ENCODE measurements around the gene GRM7. TPM values are rescaled to one million over a fixed set of nuclear protein-coding genes. Genes with fewer than 3 reads are reported as not detected.

GRM7 gene
- total and polyA plus RNA-seq, 9 donors, result 0.18 to 0.85 (median 0.26) TPM; not detected in 3

GRCh38 chr3:7029562-7029961 is 168.6 kb downstream of the GRM7 start:
- Histone ChIP-seq H3K9me3 (no peaks in the 10 kb centered on the region), H3K4me3 (no peak overlapping the region), H3K4me1 (ENCODE audit: insufficient read depth) (no peaks in the 10 kb centered on the region), H3K27ac (no peak overlapping the region), H3K27me3 (no peaks in the 10 kb centered on the region), H3K36me3 (no peaks in the 10 kb centered on the region)
- DNase-seq, result no peak
- WGBS, 3 donors, result 83 to 87% (median 84%) methylated on average over 3 of the region's 3 CpGs
- intact Hi-C loops (cut with DNase I), result no loop called here
- TF ChIP-seq CTCF (IDR thresholded peaks at IDR 0.05) (no peak), EP300 (IDR thresholded peaks at IDR 0.05) (no peak), POLR2A (IDR thresholded peaks at IDR 0.05) (no peak)

- Histone ChIP-seq H3K9me3 (no peaks in the 10 kb centered on the region), H3K27me3 (no peaks in the 10 kb centered on the region), H3K36me3 (no peaks in the 10 kb centered on the region), H3K4me3 (no peak overlapping the region), H3K27ac (no peak overlapping the region), H3K4me1 (ENCODE audit: insufficient read depth) (no peaks in the 10 kb centered on the region)
- intact Hi-C loops (cut with DNase I), result no loop called here
- no peak for DNase-seq
- 94 to 97% (median 95%) methylated on average over 4 of the region's 4 CpGs for WGBS, 3 donors
- no peak for TF ChIP-seq EP300 (IDR thresholded peaks at IDR 0.05)
- no peak for TF ChIP-seq CTCF (IDR thresholded peaks at IDR 0.05)
- TF ChIP-seq POLR2A (IDR thresholded peaks at IDR 0.05), result no peak
Observed at GRCh38 chr3:7038394-7038793, 177.5 kb downstream of the GRM7 start.

GRCh38 chr3:7062714-7063113 is 201.8 kb downstream of the GRM7 start:
- TF ChIP-seq CTCF (IDR thresholded peaks at IDR 0.05), result no peak
- H3K9me3 ChIP-seq, result no peaks in the 10 kb centered on the region
- no peaks in the 10 kb centered on the region for H3K4me1 ChIP-seq (ENCODE audit: insufficient read depth)
- no peak overlapping the region for H3K27ac ChIP-seq
- DNase-seq, result no peak
- no peaks in the 10 kb centered on the region for H3K36me3 ChIP-seq
- H3K4me3 ChIP-seq, result no peak overlapping the region
- WGBS, 3 donors, result 46 to 56% (median 53%) methylated on average over 1 of the region's 1 CpG
- no peaks in the 10 kb centered on the region for H3K27me3 ChIP-seq
- intact Hi-C loops (cut with DNase I), result no loop called here

- Histone ChIP-seq H3K27ac (no peak overlapping the region), H3K9me3 (no peaks in the 10 kb centered on the region), H3K27me3 (no peaks in the 10 kb centered on the region), H3K4me3 (no peak overlapping the region), H3K4me1 (ENCODE audit: insufficient read depth) (no peaks in the 10 kb centered on the region), H3K36me3 (no peaks in the 10 kb centered on the region)
- no peak for DNase-seq
- WGBS, 3 donors, result 66 to 92% (median 85%) methylated on average over 6 of the region's 6 CpGs
- intact Hi-C loops (cut with DNase I), result no loop called here
- TF ChIP-seq CTCF (IDR thresholded peaks at IDR 0.05) (no peak), EP300 (IDR thresholded peaks at IDR 0.05) (no peak), POLR2A (IDR thresholded peaks at IDR 0.05) (no peak)
Observed at GRCh38 chr3:7070461-7070860, 209.5 kb downstream of the GRM7 start.

GRCh38 chr3:7074217-7074616 is 213.3 kb downstream of the GRM7 start:
- no peaks in the 10 kb centered on the region for H3K4me1 ChIP-seq (ENCODE audit: insufficient read depth)
- 78 to 84% (median 82%) methylated on average over 3 of the region's 3 CpGs for WGBS, 3 donors
- no peak overlapping the region for H3K27ac ChIP-seq
- intact Hi-C loops (cut with DNase I), result no loop called here
- no peaks in the 10 kb centered on the region for H3K9me3 ChIP-seq
- no peaks in the 10 kb centered on the region for H3K36me3 ChIP-seq
- TF ChIP-seq CTCF (IDR thresholded peaks at IDR 0.05), result no peak
- no peak for TF ChIP-seq EP300 (IDR thresholded peaks at IDR 0.05)
- no peak for TF ChIP-seq POLR2A (IDR thresholded peaks at IDR 0.05)
- H3K4me3 ChIP-seq, result no peak overlapping the region
- no peak for DNase-seq
- no peaks in the 10 kb centered on the region for H3K27me3 ChIP-seq
